Measurements from ENCODE around the gene PRCC. TPM values are rescaled to one million over a fixed set of nuclear protein-coding genes. Genes with fewer than 3 reads are reported as not detected.
A peak's percentile ranks its signal among the peaks of the same experiment; 100 is the strongest.

The PRCC gene
- total RNA-seq, 1 experiment from 2014 or later = 131 TPM

DNA sequence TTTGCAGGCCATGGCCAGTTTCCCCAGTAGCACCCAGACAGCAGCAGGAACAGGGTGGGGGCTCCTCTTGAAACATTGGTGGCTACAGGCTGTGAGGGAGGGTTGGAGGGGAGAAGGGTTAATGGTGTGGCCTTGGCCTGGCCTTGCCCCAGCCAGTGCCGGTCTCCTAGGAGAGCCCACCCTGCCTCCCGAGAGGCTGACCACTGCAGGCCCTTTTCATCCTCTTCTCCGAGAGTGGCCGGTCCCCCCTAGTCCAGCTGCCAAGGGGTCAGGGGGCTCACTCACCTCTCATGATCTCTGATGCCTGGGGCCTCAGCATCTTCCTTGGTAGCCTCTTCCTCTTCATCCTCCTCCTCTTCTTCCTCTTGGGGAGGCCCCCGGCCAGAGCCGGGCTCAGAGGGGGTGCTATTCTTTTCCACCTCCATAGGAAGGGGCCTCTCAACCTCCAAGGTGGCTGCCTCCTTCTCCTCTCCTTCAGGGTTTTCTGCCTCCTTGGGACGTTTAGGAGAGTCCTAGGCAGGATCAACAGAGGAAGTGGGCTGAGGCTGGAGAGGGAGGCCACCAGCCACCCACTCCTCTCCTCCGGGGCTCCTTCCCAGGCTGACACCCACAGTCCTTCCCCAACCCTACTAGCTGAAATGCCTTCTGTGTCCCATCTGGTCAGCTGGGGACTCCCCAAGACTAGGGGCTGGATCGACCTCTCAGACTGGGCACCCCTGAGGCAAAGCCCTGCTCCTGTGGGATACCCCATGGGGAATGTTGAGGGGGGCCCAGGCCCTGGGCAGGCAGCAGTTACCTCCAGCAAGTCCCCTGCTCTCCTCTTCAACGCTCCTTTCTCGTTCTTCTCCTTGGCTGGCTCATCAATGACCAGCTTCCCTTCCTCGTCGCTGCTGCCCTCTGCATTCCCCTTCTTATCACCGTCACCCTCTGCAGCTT lies 23.7 kb upstream of the PRCC start:
- H3K4me3 Mint-ChIP-seq (ENCODE audit: unreplicated experiment) = no peak overlapping the region
- H3K36me3 Mint-ChIP-seq (ENCODE audit: insufficient read depth, unreplicated experiment) = peaks cover 67% of the 10 kb centered on the region
- DNase-seq (ENCODE audit: unreplicated experiment) = no peak
- ChIA-PET CTCF (interaction anchor here (0.6 to 10.3 kb wide), 3 partner anchors 11 to 83 kb away, joined by 3 to 136 read pairs (median 3); partner anchors contain the start of genes ISG20L2 and METTL25B), POLR2A (interaction anchor here (0.6 to 10.4 kb wide), 4 partner anchors 8 to 35 kb away, joined by 3 to 375 read pairs (median 212); partner anchors contain the start of genes HDGF, ISG20L2, METTL25B and PRCC)
- no TSS peak for BruUV-seq (replicated peaks)
- no peaks in the 10 kb centered on the region for H3K9me3 Mint-ChIP-seq (ENCODE audit: unreplicated experiment)
- intact Hi-C loops (cut with micrococcal nuclease) = loop anchor here (10.0 kb wide), 1 partner anchor 239 kb away; the partner anchor contains the start of gene MEF2D
- TF ChIP-seq, protein P1, sequence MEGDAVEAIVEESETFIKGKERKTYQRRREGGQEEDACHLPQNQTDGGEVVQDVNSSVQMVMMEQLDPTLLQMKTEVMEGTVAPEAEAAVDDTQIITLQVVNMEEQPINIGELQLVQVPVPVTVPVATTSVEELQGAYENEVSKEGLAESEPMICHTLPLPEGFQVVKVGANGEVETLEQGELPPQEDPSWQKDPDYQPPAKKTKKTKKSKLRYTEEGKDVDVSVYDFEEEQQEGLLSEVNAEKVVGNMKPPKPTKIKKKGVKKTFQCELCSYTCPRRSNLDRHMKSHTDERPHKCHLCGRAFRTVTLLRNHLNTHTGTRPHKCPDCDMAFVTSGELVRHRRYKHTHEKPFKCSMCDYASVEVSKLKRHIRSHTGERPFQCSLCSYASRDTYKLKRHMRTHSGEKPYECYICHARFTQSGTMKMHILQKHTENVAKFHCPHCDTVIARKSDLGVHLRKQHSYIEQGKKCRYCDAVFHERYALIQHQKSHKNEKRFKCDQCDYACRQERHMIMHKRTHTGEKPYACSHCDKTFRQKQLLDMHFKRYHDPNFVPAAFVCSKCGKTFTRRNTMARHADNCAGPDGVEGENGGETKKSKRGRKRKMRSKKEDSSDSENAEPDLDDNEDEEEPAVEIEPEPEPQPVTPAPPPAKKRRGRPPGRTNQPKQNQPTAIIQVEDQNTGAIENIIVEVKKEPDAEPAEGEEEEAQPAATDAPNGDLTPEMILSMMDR (IDR thresholded peaks at IDR 0.05; ENCODE audit: unreplicated experiment) = no peak
- no peaks in the 10 kb centered on the region for H3K27me3 Mint-ChIP-seq (ENCODE audit: insufficient read depth, unreplicated experiment)
- H3K27ac Mint-ChIP-seq (ENCODE audit: low read depth, unreplicated experiment) = peak overlapping the region; percentile 98
- peaks cover 52% of the 10 kb centered on the region for H3K4me1 Mint-ChIP-seq (ENCODE audit: insufficient read depth, unreplicated experiment)

GRCh38 chr1:156744344-156744743 lies 23.0 kb upstream of the PRCC start:
- POLR2A ChIA-PET = interaction anchor here (4.2 to 10.4 kb wide), 2 partner anchors 16 to 24 kb away, joined by 78 to 375 read pairs; partner anchors contain the start of genes ISG20L2, METTL25B and PRCC
- no peak overlapping the region for H3K4me3 Mint-ChIP-seq (ENCODE audit: unreplicated experiment)
- intact Hi-C loops (cut with micrococcal nuclease) = loop anchor here (10.0 kb wide), 1 partner anchor 240 kb away; the partner anchor contains the start of gene MEF2D

GRCh38 chr1:156744786-156745419 lies 22.4 kb upstream of the PRCC start:
- CTCF ChIA-PET = interaction anchor here (0.6 to 10.3 kb wide), 3 partner anchors 17 to 55 kb away, joined by 4 to 136 read pairs (median 13); partner anchors contain the start of genes ISG20L2 and METTL25B
- intact Hi-C loops (cut with micrococcal nuclease) = loop anchor here (10.0 kb wide), 1 partner anchor 240 kb away; the partner anchor contains the start of gene MEF2D
- TF ChIP-seq, protein P1 (IDR thresholded peaks at IDR 0.05; ENCODE audit: unreplicated experiment) = no peak
- H3K4me1 Mint-ChIP-seq (ENCODE audit: insufficient read depth, unreplicated experiment) = peaks cover 63% of the 10 kb centered on the region
- peak overlapping the region; percentile 79 for H3K4me3 Mint-ChIP-seq (ENCODE audit: unreplicated experiment)
- peak overlapping the region; percentile 99 for H3K27ac Mint-ChIP-seq (ENCODE audit: low read depth, unreplicated experiment)
- DNase-seq (ENCODE audit: unreplicated experiment) = no peak
- no peaks in the 10 kb centered on the region for H3K9me3 Mint-ChIP-seq (ENCODE audit: unreplicated experiment)
- POLR2A ChIA-PET = interaction anchor here (4.2 to 10.4 kb wide), 2 partner anchors 17 to 24 kb away, joined by 78 to 375 read pairs; partner anchors contain the start of genes ISG20L2, METTL25B and PRCC
- no TSS peak for BruUV-seq (replicated peaks)
- H3K27me3 Mint-ChIP-seq (ENCODE audit: insufficient read depth, unreplicated experiment) = no peaks in the 10 kb centered on the region
- H3K36me3 Mint-ChIP-seq (ENCODE audit: insufficient read depth, unreplicated experiment) = peaks cover 68% of the 10 kb centered on the region

More at GRCh38 chr1:156744344-156744743, 23.0 kb upstream of the PRCC start:
- H3K27me3 Mint-ChIP-seq (ENCODE audit: insufficient read depth, unreplicated experiment) = no peaks in the 10 kb centered on the region
- TF ChIP-seq, protein P1 (IDR thresholded peaks at IDR 0.05; ENCODE audit: unreplicated experiment) = no peak
- H3K9me3 Mint-ChIP-seq (ENCODE audit: unreplicated experiment) = no peaks in the 10 kb centered on the region
- peak overlapping the region; percentile 99 for H3K27ac Mint-ChIP-seq (ENCODE audit: low read depth, unreplicated experiment)
- CTCF ChIA-PET = interaction anchor here (0.6 to 10.3 kb wide), 4 partner anchors 10 to 55 kb away, joined by 3 to 136 read pairs (median 8); partner anchors contain the start of genes ISG20L2 and METTL25B
- peaks cover 65% of the 10 kb centered on the region for H3K36me3 Mint-ChIP-seq (ENCODE audit: insufficient read depth, unreplicated experiment)
- peaks cover 57% of the 10 kb centered on the region for H3K4me1 Mint-ChIP-seq (ENCODE audit: insufficient read depth, unreplicated experiment)
- BruUV-seq (replicated peaks) = no TSS peak
- DNase-seq (ENCODE audit: unreplicated experiment) = no peak

Measured in MCF 10A (cell line).